K562 (cell line): ENCODE measurements around the gene PHACTR2. TPM values are rescaled to one million over a fixed set of nuclear protein-coding genes. Genes with fewer than 3 reads are reported as not detected.

Experiments
- AFF4 ChIP-seq: sonication (generic); formaldehyde crosslinking; IDR thresholded peaks from 2 replicates; pipeline ENCODE4 v1.8.0; 2023; ENCODE audit warnings: mild to moderate bottlenecking, missing genetic modification reagents
- BCL6 ChIP-seq: fragments of 250-450 bp; sonication (Bioruptor Pico); IDR thresholded peaks from 2 replicates; pipeline ENCODE4 v1.4.0; 2020
- BHLHE40 ChIP-seq: IDR thresholded peaks from 2 replicates; pipeline ENCODE4 v1.6.1; 2011; ENCODE audit warnings: low read length, improper control_type of control experiment
- CC2D1A ChIP-seq: fragments of 450-650 bp; IDR thresholded peaks from 2 replicates; pipeline ENCODE4 v1.6.1; 2017; ENCODE audit warnings: mild to moderate bottlenecking
- DMBX1 ChIP-seq: fragments of 250-450 bp; sonication (Bioruptor Pico); IDR thresholded peaks from 2 replicates; pipeline ENCODE4 v1.8.0; 2022; ENCODE audit warnings: inconsistent platforms, mild to moderate bottlenecking, moderate library complexity, borderline replicate concordance
- GABPB2 ChIP-seq: fragments of 250-450 bp; sonication (Bioruptor Pico); conservative IDR thresholded peaks from 2 replicates; pipeline ENCODE4 v1.5.1; 2021; ENCODE audit warnings: mild to moderate bottlenecking
- HEY1 ChIP-seq: fragments of 250-450 bp; sonication (Bioruptor Pico); IDR thresholded peaks from 2 replicates; pipeline ENCODE4 v1.5.0; 2020; ENCODE audit warnings: mild to moderate bottlenecking, moderate library complexity, borderline replicate concordance
- KAT2B ChIP-seq: IDR thresholded peaks from one replicate; pipeline ENCODE4 v1.6.1; 2012; ENCODE audit warnings: low read depth, mild to moderate bottlenecking, control low read depth, inconsistent platforms, low read length, moderate library complexity
- MTA3 ChIP-seq: fragments of 450-650 bp; formaldehyde crosslinking; IDR thresholded peaks from 2 replicates; pipeline ENCODE4 v1.6.1; 2017; ENCODE audit warnings: mild to moderate bottlenecking, borderline replicate concordance
- NBN ChIP-seq: fragments of 450-650 bp; IDR thresholded peaks from 2 replicates; pipeline ENCODE4 v1.6.1; 2016; ENCODE audit warnings: low read depth, mild to moderate bottlenecking
- NFE2 ChIP-seq: IDR thresholded peaks from 2 replicates; pipeline ENCODE4 v1.6.1; 2014; ENCODE audit warnings: antibody characterized with exemption, low read depth
- RFX7 ChIP-seq: fragments of 250-450 bp; sonication (Bioruptor Pico); IDR thresholded peaks from 2 replicates; pipeline ENCODE4 v1.5.1; 2021; ENCODE audit warnings: mild to moderate bottlenecking
- RREB1 ChIP-seq: fragments of 250-450 bp; sonication (Bioruptor Pico); IDR thresholded peaks from 2 replicates; pipeline ENCODE4 v1.4.0; 2020
- TARDBP ChIP-seq: fragments of 450-650 bp; IDR thresholded peaks from 2 replicates; pipeline ENCODE4 v1.6.1; 2016
- ZNF140 ChIP-seq: fragments of 250-450 bp; sonication (Bioruptor Pico); IDR thresholded peaks from 2 replicates; pipeline ENCODE4 v1.8.0; 2021; ENCODE audit warnings: moderate library complexity, mild to moderate bottlenecking, inconsistent platforms
- ZNF184 ChIP-seq: sonication (generic); formaldehyde crosslinking; IDR thresholded peaks from 2 replicates; pipeline ENCODE4 v1.5.0; 2020; ENCODE audit warnings: missing genetic modification reagents
- ZNF445 ChIP-seq: fragments of 250-450 bp; sonication (Bioruptor Pico); IDR thresholded peaks from 2 replicates; pipeline ENCODE4 v1.4.0; 2020; ENCODE audit warnings: low read depth, mild to moderate bottlenecking, moderate library complexity
- polyA plus RNA-seq, 8 experiments: library from polyadenylated mRNA; depleted of rRNA in 4 of 8; stranded (reverse) in 5 of 8; unstranded in 3 of 8; fragments of >200 nt; fragmentation: Nextera tagmentation in 2 of 8; fragmentation: Illumina TruSeq in 1 of 8; extraction: Ambion mirVana in 2 of 8; extraction: Trizol in 1 of 8; gene quantifications; 2 replicates each; pipeline versions ENCODE4 v1.2.1 to v1.2.3, GENCODE V29; 2011 to 2014; ENCODE audit warnings: inconsistent platforms in 1 of 8, missing spikeins in 1 of 8
- total RNA-seq, 7 experiments: library from RNA; depleted of rRNA in 6 of 7; stranded (reverse); fragments of >200 nt in 6 of 7; fragmentation: Illumina TruSeq in 2 of 7; extraction: Trizol in 2 of 7; gene quantifications; 2 replicates each; pipeline versions ENCODE4 v1.2.1 to v1.2.3, GENCODE V29; 2011 to 2021; ENCODE audit warnings: low replicate concordance in 1 of 7

PHACTR2 gene
- total and polyA plus RNA-seq, 9 of the 15 experiments (the other 6 are each of a cell fraction or from before 2014, with no cell fraction given): 5.3 to 52.5 (median 22.9) TPM

GRCh38 chr6:143677891-143678791, at the start of gene PHACTR2 (continued):
- TF ChIP-seq NFE2 (no peak), BHLHE40 (peak; percentile 56), NBN (0 out of 2 replicates have a peak, but pooled peaks have one; percentile 29), ZNF140 (CRISPR knock-in tag) (no peak), HEY1 (CRISPR knock-in tag) (no peak; the same call in 1 of the 2 replicates), TARDBP (no peak), KAT2B (no peak), BCL6 (CRISPR knock-in tag) (no peak), RREB1 (CRISPR knock-in tag) (0 out of 2 replicates have a peak, but pooled peaks have one; percentile 25), CC2D1A (no peak), ZNF184 (no peak), ZNF445 (no peak), RFX7 (no peak), MTA3 (peak; percentile 76; the same call in 1 of the 2 replicates), GABPB2 (CRISPR knock-in tag) (no peak), DMBX1 (CRISPR knock-in tag) (no peak), AFF4 (peak; percentile 85; the same call in 1 of the 2 replicates)
